Stromal cell of bone marrow (primary cell): ENCODE measurements around the gene MITF.
A peak's percentile ranks its signal among the peaks of the same experiment; 100 is the strongest.

Experiments used
- DNase-seq: peaks from one replicate; pipeline ENCODE4 v3.0.0-alpha.2; 2012; ENCODE audit warnings: low read depth

Gene MITF

GRCh38 chr3:69739204-69740102, at the start of gene MITF:
TSS of gene MITF (plus strand) at chr3:69739464. CDS start at chr3:69739598, 134 bp downstream.
- peak; percentile 88 for DNase-seq

GRCh38 chr3:69691860-69692259, 47.4 kb upstream of the MITF start:
- no peak for DNase-seq

- no peak for DNase-seq
These were observed 46.5 kb upstream of the MITF start for GRCh38 chr3:69692761-69693160.

- DNase-seq: no peak
These were observed 43.8 kb upstream of the MITF start for GRCh38 chr3:69695443-69695842.

- DNase-seq: no peak
These were observed 43.3 kb upstream of the MITF start for GRCh38 chr3:69695933-69696332.

GRCh38 chr3:69696367-69696766, 42.9 kb upstream of the MITF start:
- DNase-seq: no peak

- DNase-seq: no peak
These were observed 41.9 kb upstream of the MITF start for GRCh38 chr3:69697381-69697780.

- no peak for DNase-seq
These were observed 40.5 kb upstream of the MITF start for GRCh38 chr3:69698728-69699127.

GRCh38 chr3:69699183-69699582, 40.1 kb upstream of the MITF start:
- DNase-seq: no peak

- DNase-seq: no peak
These were observed 38.3 kb upstream of the MITF start for GRCh38 chr3:69700949-69701348.

- DNase-seq: peak; percentile 50
These were observed 28.9 kb upstream of the MITF start for GRCh38 chr3:69710153-69710977.

- no peak for DNase-seq
These were observed 27.0 kb upstream of the MITF start for GRCh38 chr3:69712269-69712668.

GRCh38 chr3:69712933-69713332, 26.3 kb upstream of the MITF start:
- DNase-seq: no peak

GRCh38 chr3:69715204-69715603, 24.1 kb upstream of the MITF start:
- no peak for DNase-seq

- no peak for DNase-seq
These were observed 23.1 kb upstream of the MITF start for GRCh38 chr3:69716119-69716518.

- DNase-seq: no peak
These were observed 20.2 kb upstream of the MITF start for GRCh38 chr3:69718866-69719586.

GRCh38 chr3:69719587-69720122, 19.6 kb upstream of the MITF start:
- no peak for DNase-seq

- no peak for DNase-seq
These were observed 18.4 kb upstream of the MITF start for GRCh38 chr3:69720824-69721223.

GRCh38 chr3:69723389-69723788, 15.9 kb upstream of the MITF start:
- DNase-seq: no peak

GRCh38 chr3:69724722-69725435, 14.4 kb upstream of the MITF start:
- DNase-seq: no peak

- DNase-seq: no peak
These were observed 13.2 kb upstream of the MITF start for GRCh38 chr3:69725994-69726571.
